Right atrium auricular region (tissue), 2 donors: ENCODE data around the gene SEMA5A. TPM values are rescaled to one million over a fixed set of nuclear protein-coding genes. Genes with fewer than 3 reads are reported as not detected.

Experiments used
- DNase-seq: peaks from one replicate; pipeline ENCODE4 v3.0.0-alpha.2; 2019; ENCODE audit warnings: low spot score
- H3K27ac ChIP-seq, 2 donors: fragments of 200-600 bp; sonication (generic); 1 replicate in 1 of 2; 2 replicates in 1 of 2; pipeline ENCODE4 v1.5.1; 2016 to 2019
- H3K27me3 ChIP-seq, 2 donors: fragments of 200-600 bp; sonication (generic); one replicate each; pipeline versions ENCODE4 v1.5.1 to v1.6.0; 2017 to 2019
- H3K36me3 ChIP-seq: fragments of 200-600 bp; sonication (generic); one replicate; pipeline ENCODE4 v1.5.1; 2016
- H3K4me1 ChIP-seq, 2 donors: fragments of 200-600 bp; sonication (generic); one replicate each; pipeline versions ENCODE4 v1.5.1 to v1.6.0; 2017 to 2019
- H3K4me3 ChIP-seq, 2 donors: fragments of 200-600 bp; sonication (generic); 1 replicate in 1 of 2; 2 replicates in 1 of 2; pipeline ENCODE4 v1.5.1; 2017 to 2019; ENCODE audit warnings: mild to moderate bottlenecking in 1 of 2, moderate library complexity in 1 of 2
- H3K9me3 ChIP-seq, 2 donors: fragments of 200-600 bp; sonication (generic); one replicate each; pipeline ENCODE4 v1.5.1; 2019
- CTCF ChIP-seq, 2 donors: fragments of 200-600 bp; sonication (generic); IDR thresholded peaks; one replicate each; pipeline ENCODE4 v1.5.1; 2019; ENCODE audit warnings: antibody characterized with exemption in 2 of 2
- total RNA-seq, 2 donors: library from RNA; depleted of rRNA; stranded (reverse); fragments of >200 nt; gene quantifications; one replicate each; pipeline ENCODE4 v1.1.0, GENCODE V29; 2016

Gene SEMA5A
- total RNA-seq, 2 donors from 2014 or later, result 14.1 to 26.2 TPM

- Histone ChIP-seq H3K4me1 (no peaks in the 10 kb centered on the region), H3K36me3 (no peaks in the 10 kb centered on the region), H3K27me3 (no peaks in the 10 kb centered on the region), H3K27ac (no peak overlapping the region), H3K9me3 (peaks cover 5 to 18% of the 10 kb centered on the region in 2 donors), H3K4me3 (no peak overlapping the region)
- DNase-seq, result no peak
- no peak for TF ChIP-seq CTCF (IDR thresholded peaks at IDR 0.05)
Observed at GRCh38 chr5:9474219-9475002, 71.5 kb downstream of the SEMA5A start.

GRCh38 chr5:9473624-9474023 lies 72.3 kb downstream of the SEMA5A start:
- no peak for TF ChIP-seq CTCF (IDR thresholded peaks at IDR 0.05)
- Histone ChIP-seq H3K4me1 (no peaks in the 10 kb centered on the region), H3K27me3 (no peaks in the 10 kb centered on the region), H3K36me3 (no peaks in the 10 kb centered on the region), H3K9me3 (peaks cover 5 to 18% of the 10 kb centered on the region in 2 donors), H3K4me3 (no peak overlapping the region), H3K27ac (no peak overlapping the region)
- no peak for DNase-seq

- Histone ChIP-seq H3K9me3 (no peaks in the 10 kb centered on the region), H3K27me3 (no peaks in the 10 kb centered on the region), H3K27ac (no peak overlapping the region), H3K4me1 (no peaks in the 10 kb centered on the region), H3K36me3 (no peaks in the 10 kb centered on the region), H3K4me3 (no peak overlapping the region)
- no peak for DNase-seq
- no peak for TF ChIP-seq CTCF (IDR thresholded peaks at IDR 0.05)
Observed at GRCh38 chr5:9470410-9470809, 75.5 kb downstream of the SEMA5A start.

GRCh38 chr5:9468060-9468388 lies 77.9 kb downstream of the SEMA5A start:
- Histone ChIP-seq H3K4me3 (no peak overlapping the region), H3K27me3 (no peaks in the 10 kb centered on the region), H3K9me3 (no peaks in the 10 kb centered on the region), H3K36me3 (no peaks in the 10 kb centered on the region), H3K4me1 (no peaks in the 10 kb centered on the region), H3K27ac (no peak overlapping the region)
- no peak for DNase-seq
- no peak for TF ChIP-seq CTCF (IDR thresholded peaks at IDR 0.05)

GRCh38 chr5:9467199-9468059 lies 78.4 kb downstream of the SEMA5A start:
- H3K27ac ChIP-seq, result no peak overlapping the region
- no peak overlapping the region for H3K4me3 ChIP-seq
- DNase-seq, result no peak
- TF ChIP-seq CTCF (IDR thresholded peaks at IDR 0.05), result no peak
- H3K4me1 ChIP-seq, result no peaks in the 10 kb centered on the region
- no peaks in the 10 kb centered on the region for H3K27me3 ChIP-seq
- no peaks in the 10 kb centered on the region for H3K36me3 ChIP-seq
- H3K9me3 ChIP-seq, result no peaks in the 10 kb centered on the region
